GM18861 (cell line): Measurements from ENCODE around the gene CPSF4L.
A peak's percentile ranks its signal among the peaks of the same experiment; 100 is the strongest.

ENCODE experiments used
- ATAC-seq: cut with Tn5 transposase; IDR thresholded peaks from one replicate; pipeline ENCODE4 v1.9.1; 2021; ENCODE audit not compliant: unreplicated experiment

CPSF4L gene

DNA sequence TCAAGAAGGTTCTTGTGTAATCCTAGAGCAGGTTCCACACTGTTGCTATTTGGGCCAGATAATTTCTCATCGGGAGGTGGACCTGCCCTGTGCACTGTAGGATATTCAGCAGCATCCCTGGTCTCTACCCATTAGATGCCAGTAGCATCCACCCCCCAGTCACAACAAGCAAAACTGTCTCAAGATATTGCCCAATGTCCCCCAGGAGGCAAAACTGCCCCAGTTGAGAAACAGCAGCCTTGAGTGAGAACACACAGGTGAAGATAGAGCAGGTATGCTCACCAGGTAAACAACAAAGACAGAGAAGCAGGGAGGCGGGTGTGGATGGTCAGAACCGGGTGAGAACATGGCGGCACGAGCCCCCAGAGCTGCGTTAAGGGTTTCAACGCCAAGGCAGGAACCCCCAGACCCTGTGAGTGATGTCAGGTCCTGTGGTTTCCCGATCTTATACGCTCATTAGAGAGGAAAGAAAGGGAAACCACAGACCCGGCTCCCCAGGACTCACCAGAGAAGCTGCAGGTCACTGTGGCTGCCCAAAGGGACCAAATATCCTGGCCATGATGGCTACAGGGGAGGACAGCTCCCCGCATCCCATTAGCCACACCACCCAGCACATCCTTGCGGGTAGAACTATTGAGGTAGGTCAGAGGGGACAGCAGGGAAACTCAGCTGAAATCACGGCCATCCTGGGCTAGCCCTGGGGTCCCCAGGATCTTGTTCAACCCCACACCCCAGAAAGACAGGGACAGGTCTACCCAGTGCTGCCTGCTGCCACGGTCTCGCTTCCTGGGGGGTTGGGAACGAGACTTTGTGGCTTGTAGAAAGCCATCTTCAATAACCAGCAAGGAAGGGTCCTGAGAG lies 28.9 kb upstream of the CPSF4L start:
- no peak for ATAC-seq

- no peak for ATAC-seq
These were observed 28.0 kb upstream of the CPSF4L start for GRCh38 chr17:73289549-73290254.

DNA sequence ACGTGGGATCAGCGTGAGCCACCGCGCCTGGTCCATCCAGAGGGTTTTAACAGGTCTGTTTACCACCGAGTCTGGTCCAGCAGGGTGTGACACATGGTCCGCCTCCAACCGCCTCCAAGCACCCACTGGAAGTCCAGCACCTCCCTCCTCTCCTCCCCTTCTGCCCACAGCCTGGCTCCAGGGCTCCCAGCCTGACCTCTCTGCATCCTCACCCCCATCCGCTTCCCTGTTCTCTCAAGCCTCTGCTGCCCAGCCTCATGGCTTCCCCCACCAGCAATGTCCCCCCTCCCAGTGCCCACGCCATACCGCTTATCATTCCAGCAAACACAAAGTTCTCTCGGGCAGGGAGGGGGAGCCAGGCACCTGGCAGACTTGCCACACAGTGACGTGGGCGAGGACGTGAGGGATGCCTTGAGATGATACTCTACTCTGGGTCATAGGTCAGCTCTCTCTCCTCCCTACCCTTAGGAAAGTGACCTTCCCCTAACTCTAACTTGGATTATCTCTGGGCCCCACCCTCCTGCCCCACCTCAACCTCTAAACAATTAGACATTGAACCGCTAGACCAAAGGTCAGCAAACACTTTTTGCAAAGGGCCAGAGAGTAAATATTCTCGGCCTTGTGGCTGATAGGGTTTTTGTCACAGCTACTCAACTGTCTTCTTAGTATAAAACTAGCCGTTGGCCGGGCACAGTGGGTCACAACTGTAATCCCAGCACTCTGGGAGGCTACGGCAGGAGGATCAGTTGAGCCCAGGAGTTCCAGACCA lies 27.0 kb upstream of the CPSF4L start:
- no peak for ATAC-seq

GRCh38 chr17:73286863-73287296 lies 25.2 kb upstream of the CPSF4L start:
- no peak for ATAC-seq

DNA sequence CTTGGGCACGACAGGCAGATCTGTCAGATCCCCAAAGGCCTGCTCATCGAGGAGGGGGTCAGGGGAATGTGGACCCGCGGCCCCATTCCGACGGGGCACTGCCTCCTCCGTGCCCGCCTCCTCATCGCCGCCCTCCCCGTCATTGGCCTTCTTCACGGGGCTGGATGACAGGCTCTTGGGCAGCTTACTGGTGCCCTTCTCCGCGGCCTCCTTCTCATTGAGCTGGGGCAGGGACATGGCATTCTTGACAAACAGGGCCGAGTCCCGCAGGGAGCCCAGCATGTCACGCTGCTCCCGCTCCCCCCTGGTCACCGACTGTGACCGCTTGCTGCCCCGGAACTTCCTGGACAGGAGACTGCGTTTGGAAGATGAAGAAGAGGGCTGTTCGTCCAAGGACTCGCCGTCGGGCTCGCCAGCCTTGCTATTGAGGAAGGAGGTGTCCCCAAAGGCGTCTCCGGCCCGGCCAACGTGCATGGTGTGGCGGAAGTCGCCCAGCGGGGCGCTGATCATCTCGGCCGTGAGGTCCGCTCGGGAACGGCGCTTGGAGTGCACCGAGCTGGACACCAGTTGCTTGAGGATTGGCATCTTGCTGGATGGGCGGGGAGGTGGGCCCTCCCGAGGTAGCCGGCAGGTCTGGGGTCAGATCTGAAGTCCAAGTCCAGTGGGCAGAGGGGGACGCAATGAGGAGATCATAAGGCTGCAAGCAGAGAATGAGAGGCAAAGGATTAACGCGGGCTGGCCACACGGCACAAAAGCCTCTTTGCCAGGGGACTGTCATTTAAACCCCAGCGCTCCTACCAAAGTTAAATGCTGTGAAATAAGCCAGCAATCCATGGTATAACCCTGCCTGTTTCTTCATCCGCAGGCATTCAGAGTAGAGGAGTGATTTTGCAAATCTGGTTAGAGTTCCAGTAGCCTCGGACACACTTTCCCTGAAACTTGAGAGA lies 24.5 kb upstream of the CPSF4L start:
- ATAC-seq, result no peak

- ATAC-seq, result no peak
These were observed 23.9 kb upstream of the CPSF4L start for GRCh38 chr17:73285603-73285908.

DNA sequence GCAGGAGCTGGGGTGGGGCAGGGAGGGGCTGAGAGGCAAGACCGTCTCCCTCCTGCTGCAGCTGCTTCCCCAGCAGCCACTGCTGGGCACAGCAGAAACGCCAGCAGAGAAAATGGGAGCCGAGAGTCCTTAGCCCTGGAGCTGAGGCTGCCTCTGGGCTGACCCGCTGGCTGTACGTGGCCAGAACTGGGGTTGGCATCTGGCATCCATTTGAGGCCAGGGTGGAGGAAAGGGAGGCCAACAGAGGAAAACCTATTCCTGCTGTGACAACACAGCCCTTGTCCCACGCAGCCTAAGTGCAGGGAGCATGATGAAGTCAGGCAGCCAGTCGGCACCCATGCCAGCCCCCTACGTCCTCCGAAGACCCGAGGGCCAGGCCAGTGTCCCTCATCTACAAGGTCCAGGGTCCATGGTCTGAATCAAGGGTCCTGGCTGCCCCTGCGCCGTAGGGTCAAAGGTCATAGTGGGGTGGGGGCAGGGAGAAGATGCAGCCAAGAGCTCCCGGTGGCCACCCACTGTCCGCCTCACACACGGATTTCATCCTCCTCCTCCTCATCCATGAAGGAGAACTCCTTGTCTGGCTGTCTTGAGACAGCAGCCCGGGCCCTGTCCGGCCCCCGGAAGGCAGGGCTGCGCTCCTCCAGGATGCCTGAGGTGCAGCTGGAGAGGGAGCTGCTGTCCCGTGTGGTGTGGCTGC lies 23.4 kb upstream of the CPSF4L start:
- ATAC-seq, result no peak

- ATAC-seq, result no peak
These were observed 22.7 kb upstream of the CPSF4L start for GRCh38 chr17:73284354-73284753.

GRCh38 chr17:73283841-73284282 lies 22.2 kb upstream of the CPSF4L start:
- ATAC-seq, result no peak

GRCh38 chr17:73283250-73283649 lies 21.6 kb upstream of the CPSF4L start:
- ATAC-seq, result no peak

- no peak for ATAC-seq
These were observed 20.9 kb upstream of the CPSF4L start for GRCh38 chr17:73282629-73283028.

GRCh38 chr17:73281928-73282327 lies 20.2 kb upstream of the CPSF4L start:
- peak; percentile 91 for ATAC-seq

- no peak for ATAC-seq
These were observed 18.5 kb upstream of the CPSF4L start for GRCh38 chr17:73280191-73280590.

- ATAC-seq, result no peak
These were observed 18.0 kb upstream of the CPSF4L start for GRCh38 chr17:73279704-73280103.

GRCh38 chr17:73278465-73279453 lies 17.1 kb upstream of the CPSF4L start:
- no peak for ATAC-seq

DNA sequence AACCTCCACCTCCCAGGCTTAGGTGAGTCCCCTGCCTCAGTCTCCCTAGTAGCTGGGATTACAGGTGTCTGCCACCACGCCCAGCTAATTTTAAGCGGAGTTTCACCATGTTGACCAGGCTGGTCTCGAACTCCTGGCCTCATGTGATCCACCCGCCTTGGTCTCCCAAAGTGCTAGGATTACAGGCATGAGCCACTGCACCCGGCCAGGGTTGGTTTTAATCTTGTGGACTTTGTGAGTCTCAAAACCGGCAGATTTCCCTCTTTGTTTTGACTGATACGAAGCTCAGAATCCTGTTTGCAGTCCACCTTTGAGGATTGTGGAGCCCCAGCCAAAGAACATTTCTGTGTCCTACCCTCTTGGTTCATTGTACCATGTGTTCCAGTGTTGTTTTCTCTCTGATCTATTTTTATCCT lies 16.4 kb upstream of the CPSF4L start:
- no peak for ATAC-seq

GRCh38 chr17:73274490-73274889 lies 12.8 kb upstream of the CPSF4L start:
- no peak for ATAC-seq

DNA sequence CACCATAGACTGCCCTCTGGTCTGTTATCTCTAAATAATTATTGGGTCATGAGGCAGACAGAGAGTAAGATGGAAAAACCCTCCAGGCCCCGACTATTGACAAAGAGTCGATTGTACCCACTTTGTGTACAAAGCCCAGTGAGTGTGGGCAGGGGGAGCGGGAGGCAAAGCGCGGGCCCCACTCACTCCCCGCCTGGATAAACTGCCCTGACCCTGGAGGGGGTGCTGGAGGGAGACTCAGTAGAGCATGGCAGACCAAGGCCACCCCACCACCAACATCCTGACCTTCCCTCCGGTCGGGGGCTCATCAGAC lies 11.2 kb upstream of the CPSF4L start:
- no peak for ATAC-seq

DNA sequence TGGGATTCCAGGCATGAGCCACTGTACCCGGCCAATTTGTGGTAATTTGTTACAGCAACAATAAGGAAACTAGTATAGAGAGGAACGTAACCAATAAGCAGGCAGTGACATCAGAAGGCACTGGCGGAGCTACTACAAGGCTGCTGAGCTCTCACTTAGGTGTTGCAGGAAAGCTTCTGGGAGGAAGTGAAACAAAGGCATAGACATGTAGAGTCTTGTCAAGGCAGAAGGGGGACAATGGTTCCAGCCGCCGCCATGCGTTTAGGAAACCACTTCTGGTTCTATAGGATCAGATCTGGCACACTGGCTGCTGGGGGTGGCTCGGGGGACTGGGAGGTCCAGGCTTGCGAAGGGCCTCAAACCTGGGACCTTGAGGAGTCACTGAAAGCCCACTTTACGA lies 9.4 kb upstream of the CPSF4L start:
- peak; percentile 95 for ATAC-seq
